Activated gamma-delta T cell treated with anti-CD3 and anti-CD28 coated beads, Interleukin-2, amount 50 U/mL, for 16 hours (primary cell): ENCODE results near the gene OST4.
"Not testable (repeated sequence)": the region's sequence is repeated elsewhere in the genome, so short reads cannot be mapped to it uniquely, and the experiment has no call there.

Experiments
- DNase-seq: peaks from one replicate; pipeline ENCODE4 v3.0.0-alpha.2; 2020; ENCODE audit warnings: low read depth

OST4 gene

DNA sequence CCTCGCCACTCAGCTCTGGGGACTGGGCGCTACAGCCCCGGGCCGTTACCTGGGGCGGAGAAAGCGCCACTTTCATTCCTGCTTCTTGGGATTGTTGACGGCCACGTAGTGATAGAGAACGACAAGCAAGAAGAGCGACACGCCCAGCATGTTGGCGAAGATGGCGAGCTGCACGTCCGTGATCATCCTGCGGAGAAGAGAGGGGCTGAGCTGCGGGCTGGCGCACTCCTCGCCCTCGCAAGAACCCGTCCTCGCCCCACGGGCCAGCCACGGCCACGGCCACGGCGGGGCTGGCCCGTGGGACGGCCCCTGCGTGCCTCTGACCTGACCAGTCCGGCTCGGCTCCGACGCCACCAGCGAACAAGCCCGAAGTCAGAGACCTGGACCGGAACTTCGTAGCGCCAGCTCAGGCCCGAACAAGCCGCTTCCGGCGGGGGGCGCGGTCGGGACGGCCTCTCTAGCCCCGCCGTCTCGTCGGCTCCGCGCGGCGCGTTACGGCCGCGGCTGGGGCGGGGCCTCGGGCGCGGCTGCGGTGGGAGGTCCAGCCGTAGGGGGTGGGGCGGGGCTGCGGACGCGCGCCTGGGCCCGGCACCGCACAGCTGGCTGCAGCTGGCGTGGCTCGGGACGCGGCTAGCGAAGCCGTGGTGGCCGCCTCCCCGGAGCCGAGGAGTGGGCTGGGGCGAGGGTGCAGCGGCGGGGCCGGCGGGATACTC lies at the start of gene OST4:
TSS of gene OST4 (minus strand) at position 378 of the 713 bp plus-strand sequence.
- DNase-seq = peak; percentile 82

DNA sequence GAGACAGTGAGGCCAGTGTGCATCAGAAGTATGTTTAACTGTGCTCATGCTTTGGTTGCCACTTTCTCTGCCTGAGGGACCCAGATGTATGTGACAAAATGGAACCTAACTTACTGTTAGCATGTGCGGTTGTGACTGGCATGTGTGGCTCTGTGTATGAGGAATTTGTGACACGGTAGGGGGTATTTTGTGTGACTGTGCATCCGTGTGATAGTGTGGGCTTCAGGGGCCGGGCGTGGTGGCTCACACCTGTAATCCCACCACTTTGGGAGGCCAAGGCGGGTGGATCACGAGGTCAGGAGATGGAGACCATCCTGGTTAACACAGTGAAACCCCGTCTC lies 47.8 kb upstream of the OST4 start:
- DNase-seq = not testable (repeated sequence)

DNA sequence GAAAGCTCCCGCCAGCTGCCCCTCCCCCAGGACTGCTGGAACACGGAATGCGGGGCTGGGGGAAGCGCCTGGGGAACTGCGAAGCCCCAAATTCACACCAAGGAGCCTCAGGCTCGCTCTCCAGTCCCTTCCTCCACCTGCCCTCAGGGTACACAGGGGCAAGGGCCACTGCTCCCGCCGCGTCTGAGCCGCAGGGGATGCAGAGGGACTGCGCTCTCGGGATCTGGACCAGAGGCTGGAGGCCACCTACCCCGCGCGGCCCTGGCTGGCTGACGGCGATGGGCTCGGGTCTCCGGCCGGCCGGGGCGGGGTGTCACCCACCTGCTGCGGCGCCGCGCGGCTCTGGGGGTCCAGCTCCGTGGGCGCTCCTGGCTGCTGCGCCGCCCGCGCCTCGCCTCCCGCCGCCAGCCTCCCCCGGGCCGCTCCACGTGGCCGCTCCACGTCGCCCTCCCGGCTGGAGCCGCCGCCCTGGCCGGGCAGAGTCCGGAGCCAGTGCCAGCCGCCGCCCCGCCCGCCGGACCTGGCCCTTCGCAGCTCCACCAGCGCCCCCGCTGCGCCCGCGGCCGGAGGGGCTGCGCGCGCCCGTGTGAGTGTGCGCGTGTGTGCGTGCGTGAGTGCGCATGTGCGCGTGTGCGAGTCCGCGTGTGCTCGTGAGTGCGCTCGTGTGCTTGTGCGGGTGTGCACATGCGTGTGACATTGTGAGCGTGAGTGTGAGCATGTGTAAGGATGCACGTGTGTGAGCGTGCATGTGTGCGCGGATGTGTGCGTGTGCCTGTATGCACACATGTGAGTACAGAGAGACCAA lies 47.3 kb upstream of the OST4 start, which contains the start of gene CGREF1:
TSS of gene CGREF1 (minus strand) at position 604 of the 805 bp plus-strand sequence. CDS start 14,762 bp downstream, outside the sequence.
- DNase-seq = no peak

DNA sequence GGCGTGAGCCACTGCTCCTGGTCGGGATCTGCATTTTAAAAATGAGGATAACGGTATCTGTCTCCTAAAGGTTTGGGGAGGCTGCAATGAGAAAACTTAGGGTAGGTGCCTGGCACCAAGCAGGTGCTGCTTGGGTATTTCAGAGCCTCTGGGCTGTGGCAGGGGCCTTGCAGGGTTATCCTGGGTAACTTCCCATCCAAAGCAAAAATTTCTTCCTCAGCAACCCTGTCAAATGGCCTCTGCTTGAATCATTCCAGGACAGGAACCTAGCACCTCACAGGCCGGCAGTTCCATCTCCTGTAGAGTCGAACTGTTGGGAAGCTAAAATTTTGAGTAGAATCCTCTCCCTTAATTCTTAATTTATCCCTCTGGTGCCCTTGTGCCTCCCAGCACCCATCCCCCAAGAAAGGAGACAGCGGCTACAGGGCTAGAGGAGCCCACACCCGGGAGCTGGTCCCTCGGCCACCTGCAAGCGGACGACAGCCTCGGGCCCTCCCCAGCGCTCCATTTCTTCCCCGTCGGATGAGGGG lies 46.6 kb upstream of the OST4 start:
- no peak for DNase-seq

DNA sequence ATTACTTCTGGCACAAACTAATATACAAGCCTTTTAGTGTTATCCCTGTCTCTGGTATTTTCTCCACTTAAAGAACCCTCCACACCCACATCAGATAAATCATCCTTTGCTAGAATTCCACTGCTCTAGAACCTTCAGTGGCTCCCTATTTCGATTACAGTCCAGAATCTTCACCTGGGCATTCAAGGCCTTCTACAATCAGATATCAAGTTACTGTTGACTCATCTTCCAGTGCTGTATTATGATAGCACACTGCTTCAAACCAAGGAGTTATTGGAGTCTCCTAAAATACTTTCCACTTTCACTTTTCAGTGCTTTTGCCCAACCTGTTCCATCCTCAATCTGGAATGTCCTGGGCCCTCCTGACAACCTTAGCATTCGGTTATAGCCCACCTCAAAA lies 44.1 kb upstream of the OST4 start:
- DNase-seq = no peak

DNA sequence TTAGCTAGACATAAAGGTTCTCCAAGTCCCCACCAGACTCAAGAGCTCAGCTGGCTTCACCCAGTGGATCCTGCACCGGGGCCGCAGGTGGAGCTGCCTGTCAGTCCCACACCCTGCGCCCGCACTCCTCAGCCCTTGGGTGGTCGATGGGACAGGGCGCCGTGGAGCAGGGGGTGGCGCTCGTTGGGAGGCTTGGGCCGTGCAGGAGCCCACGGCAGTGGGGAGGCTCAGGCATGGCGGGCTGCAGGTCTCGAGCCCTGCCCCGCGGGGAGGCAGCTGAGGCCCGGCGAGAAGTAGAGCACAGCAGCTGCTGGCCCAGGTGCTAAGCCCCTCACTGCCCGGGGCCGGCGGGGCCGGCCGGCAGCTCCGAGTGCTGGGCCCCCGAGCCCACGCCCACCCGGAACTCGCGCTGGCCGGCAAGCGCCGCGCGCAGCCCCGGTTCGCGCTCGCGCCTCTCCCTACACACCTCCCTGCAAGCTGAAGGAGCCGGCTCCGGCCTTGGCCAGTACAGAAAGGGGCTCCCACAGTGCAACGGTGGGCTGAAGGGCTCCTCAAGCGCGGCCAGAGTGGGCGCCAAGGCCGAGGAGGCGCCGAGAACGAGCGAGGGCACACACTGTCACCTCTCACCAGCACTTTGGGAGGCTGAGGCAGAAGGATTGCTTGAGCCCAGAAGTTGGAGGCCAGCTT lies 40.1 kb upstream of the OST4 start:
- DNase-seq = not testable (repeated sequence)

DNA sequence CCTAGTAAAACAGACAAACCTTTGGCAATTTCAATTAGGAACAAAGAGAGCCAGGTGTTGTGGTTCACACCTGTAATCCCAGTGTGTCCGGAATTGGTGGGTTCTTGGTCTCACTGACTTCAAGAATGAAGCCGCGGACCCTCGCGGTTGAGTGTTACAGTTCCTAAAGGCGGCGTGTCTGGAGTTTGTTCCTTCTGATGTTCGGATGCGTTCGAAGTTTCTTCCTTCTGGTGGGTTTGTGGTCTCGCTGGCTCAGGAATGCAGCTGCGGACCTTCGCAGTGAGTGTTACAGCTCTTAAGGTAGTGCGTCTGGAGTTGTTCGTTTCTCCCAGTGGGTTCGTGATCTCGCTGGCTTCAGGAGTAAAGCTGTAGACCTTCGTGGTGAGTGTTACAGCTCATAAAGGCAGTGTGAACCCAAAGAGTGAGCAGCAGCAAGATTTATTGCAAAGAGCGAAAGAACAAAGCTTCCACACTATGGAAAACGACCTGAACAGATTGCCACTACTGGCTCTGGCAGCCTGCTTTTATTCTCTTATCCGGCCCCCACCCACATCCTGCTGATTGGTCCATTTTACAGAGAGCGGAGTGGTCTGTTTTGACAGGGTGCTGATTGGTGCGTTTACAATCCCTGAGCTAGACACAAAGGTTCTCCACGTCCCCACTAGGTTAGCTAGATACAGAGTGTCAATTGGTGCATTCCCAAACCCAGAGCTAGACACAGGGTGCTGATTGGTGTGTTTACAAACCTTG lies 39.3 kb upstream of the OST4 start:
- DNase-seq = not testable (repeated sequence)

DNA sequence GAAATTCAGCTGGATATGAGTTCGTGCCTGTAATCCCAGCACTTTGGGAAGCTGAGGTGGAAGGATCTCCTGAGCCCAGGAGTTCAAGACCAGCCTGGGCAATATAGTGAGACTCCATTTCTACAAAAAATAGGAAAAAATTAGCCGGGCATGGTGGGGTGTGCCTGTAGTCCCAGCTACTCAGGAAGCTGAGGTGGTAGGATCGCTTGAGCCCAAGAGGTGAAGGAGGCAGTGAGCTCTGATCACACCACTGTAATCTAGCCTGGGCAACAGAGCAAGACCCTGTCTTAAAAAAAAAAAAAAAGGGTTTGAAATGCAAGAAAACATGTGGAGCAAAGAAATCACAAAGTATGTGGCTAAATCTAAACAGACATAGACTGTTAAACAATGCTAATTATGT lies 37.6 kb upstream of the OST4 start:
- no peak for DNase-seq

DNA sequence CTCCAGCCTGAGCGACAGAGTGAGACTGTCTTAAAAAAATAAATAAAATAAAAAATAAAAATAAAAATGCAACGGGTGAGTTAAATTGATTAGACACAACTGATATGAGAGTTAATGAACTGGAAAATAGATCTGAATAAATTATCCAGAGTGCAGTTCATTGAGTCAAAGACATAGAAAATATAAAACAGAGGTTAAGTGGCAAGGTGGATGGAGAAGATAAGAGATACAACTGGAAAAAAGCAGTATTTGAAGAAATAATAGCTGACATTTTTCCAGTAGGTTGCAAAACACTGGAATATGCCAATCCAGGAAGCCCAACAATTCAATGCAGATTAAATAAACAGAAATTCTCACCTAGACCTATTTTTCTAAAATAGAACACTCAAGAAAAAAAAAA lies 36.8 kb upstream of the OST4 start:
- no peak for DNase-seq

DNA sequence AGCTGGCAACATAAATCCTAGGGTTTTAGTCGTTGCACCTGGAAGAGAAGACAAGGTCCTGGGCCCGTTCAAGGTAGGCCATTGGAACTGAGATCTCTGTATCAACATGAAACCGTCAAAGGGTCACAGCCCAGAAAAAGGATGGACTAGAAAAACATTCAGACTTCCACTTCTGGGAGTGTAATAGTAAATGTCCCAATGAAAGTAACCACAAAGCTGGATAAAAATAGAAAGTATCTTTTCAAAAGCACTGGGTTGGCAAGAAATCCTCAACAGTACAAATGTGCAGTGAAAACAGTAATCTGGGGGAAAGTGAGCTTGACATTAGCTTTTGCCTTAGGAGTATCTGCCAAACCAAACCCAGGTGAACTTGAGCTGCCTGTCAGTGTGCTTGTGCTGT lies 34.5 kb upstream of the OST4 start:
- no peak for DNase-seq

DNA sequence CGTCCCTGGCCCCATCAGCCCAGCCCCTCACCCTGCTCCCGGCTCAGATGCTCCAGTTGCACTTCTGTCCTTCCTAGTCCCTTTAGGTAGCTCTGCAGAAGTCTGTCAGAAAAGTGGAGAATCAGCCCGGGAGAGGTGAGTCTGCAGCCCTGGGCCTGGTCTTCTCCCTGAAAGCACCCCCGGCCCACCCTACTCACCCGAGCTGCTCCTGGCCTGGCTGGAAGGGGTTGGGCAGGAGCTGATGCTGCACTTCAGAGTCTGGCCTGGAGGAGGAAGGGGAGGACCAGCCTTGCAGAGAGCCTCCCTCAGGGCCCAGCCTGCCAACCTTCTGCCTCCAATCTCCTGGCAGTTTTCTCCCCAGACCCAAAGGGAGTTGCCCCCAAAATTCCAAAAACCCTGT lies 30.9 kb upstream of the OST4 start:
- no peak for DNase-seq

DNA sequence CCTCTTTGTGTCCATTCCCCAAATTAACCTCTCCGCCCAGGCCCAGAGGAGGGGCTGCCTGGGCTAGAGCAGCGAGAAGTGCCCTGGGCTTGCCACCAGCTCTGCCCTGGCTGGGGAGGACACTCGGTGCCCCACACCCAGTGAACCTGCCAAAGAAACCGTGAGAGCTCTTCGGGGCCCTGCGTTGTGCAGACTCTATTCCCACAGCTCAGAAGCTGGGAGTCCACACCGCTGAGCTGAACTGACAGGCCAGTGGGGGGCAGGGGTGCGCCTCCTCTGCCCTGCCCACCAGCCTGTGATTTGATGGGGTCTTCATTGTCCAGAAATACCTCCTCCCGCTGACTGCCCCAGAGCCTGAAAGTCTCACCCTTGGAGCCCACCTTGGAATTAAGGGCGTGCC lies 28.6 kb upstream of the OST4 start:
- DNase-seq = no peak

DNA sequence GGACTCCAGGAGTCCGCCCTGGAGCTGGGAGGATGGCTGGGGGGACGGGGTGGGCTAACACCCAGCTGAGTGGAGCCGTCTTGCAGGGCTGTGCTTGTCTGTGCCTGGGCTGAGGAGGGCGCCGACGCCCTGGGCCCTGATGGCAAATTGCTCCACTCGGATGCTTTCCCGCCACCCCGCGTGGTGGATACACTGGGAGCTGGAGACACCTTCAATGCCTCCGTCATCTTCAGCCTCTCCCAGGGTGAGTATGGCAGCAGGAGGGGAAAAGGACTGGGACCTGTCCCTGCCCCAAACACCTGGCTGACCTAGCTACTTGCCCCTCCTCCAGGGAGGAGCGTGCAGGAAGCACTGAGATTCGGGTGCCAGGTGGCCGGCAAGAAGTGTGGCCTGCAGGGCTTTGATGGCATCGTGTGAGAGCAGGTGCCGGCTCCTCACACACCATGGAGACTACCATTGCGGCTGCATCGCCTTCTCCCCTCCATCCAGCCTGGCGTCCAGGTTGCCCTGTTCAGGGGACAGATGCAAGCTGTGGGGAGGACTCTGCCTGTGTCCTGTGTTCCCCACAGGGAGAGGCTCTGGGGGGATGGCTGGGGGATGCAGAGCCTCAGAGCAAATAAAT lies 28.0 kb upstream of the OST4 start:
- DNase-seq = no peak

DNA sequence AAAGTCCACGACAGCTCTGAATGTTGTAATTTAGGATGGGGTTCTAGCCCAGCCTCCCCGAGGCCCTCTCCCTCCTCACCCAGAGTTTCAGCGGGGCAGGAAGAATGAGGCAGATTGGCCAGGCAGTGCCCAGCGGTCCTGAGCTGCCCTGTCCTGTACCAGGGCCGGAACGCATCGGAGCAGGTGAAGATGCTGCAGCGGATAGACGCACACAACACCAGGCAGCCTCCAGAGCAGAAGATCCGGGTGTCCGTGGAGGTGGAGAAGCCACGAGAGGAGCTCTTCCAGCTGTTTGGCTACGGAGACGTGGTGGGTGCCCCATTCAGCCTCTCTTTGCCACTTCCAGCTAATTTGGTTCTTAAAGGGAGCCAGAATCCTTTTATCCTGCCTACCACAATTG lies 25.9 kb upstream of the OST4 start:
- no peak for DNase-seq

DNA sequence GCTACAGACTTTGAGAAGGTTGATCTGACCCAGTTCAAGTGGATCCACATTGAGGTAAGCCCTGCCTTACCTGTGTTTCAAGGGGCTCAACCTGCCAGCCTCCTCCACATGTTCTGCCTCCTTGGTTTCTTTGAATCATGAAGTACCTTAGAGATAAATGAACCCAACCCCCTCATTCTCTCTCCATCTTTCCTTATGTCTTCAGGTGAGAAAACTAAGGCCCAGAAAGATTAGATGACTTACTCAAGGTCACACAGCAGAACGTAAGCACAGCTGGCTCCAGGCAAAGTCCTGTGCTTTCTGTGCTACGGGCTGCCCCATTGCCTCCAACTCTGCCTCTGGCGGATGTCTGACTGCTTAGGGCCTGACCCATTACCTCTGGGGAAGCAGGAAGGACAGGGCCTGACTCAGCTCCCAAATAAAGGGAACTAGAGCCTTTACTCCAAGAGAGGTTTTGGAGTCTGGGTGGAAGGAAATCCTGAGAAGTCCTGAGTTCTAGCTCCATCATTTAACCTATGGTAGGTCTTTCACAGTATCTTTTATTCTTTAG lies 25.4 kb upstream of the OST4 start:
- no peak for DNase-seq

DNA sequence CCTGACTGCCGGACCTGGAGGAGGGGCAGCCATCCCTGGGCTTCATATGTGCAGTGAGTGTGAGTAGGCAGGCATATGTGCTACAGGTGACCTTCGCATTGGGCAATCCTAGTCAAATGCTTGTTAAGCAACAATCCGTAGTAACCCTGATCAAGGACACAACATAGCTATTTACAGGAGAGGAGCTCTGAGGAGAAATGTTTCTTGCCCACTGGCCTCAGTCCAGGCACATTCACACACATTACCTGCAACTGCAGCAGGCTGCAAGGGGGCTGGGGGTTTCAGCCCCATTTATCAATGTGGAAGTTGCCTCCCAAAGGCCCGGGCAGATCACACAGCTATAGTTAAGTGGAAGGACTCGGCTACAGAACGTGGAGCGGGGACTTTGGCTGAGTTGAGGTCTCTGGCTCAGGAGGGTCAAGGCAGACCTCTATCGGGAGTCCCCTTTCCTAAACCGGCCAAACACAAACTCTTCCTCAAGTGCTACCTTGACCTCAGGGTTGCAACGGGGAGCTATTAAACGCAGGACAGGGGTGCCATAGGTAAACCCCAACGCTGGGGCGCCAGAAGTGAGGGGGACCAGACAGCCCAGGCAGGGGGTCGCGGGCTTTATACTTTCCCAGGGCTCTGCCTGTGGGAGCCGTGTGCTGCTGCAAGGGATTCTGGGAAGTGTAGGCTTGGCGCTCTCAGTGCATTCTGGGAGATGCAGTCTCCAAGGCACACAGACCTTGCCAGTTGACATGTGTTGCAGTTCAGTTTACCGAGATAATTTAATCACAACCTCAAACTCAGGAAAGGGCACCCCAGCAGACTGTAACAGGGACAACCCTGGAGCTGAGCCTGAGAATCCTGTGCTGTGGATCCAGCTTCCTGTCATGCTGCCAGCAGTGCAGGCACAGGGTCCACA lies 24.5 kb upstream of the OST4 start:
- DNase-seq = no peak

DNA sequence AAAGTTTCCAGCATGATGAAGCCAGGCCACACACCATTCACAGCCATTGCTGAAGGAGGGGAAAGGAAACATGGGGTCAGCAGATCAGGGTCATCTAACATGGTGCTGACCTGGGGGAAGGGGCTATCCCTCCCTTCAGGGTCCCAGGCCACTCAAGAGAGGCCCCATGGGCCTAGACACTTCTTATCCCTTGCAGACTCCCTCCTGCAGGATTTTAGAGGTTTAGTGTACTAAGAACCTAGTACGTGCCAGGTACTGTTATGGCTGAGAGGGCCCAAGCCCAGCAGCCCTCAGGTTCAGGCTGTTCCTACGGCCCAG lies 23.9 kb upstream of the OST4 start:
- no peak for DNase-seq

DNA sequence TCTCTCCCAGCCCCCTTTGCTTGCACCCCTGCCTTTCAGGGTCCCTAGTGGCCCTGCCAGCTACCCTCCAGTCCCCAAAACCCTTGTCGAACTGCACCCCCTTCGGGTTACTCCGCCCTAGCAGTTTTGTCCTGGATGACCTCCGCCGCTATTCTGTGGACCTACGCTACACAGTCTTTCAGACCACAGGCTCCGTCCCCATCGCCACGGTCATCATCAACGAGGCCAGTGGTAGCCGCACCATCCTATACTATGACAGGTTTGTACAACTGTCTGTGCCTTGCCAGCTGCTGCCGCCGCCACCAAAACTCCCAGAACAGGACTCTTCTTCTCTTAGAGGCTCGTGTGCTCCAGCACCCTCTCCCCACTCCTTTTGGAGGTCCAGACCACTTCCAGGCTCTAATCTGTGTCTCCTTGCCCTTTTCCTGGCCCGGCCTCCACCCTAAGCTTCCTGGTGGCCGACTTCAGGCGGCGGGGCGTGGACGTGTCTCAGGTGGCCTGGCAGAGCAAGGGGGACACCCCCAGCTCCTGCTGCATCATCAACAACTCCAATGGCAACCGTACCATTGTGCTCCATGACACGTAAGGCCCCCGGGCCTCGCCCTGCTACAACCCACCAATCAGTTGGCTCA lies 23.0 kb upstream of the OST4 start:
- no peak for DNase-seq

DNA sequence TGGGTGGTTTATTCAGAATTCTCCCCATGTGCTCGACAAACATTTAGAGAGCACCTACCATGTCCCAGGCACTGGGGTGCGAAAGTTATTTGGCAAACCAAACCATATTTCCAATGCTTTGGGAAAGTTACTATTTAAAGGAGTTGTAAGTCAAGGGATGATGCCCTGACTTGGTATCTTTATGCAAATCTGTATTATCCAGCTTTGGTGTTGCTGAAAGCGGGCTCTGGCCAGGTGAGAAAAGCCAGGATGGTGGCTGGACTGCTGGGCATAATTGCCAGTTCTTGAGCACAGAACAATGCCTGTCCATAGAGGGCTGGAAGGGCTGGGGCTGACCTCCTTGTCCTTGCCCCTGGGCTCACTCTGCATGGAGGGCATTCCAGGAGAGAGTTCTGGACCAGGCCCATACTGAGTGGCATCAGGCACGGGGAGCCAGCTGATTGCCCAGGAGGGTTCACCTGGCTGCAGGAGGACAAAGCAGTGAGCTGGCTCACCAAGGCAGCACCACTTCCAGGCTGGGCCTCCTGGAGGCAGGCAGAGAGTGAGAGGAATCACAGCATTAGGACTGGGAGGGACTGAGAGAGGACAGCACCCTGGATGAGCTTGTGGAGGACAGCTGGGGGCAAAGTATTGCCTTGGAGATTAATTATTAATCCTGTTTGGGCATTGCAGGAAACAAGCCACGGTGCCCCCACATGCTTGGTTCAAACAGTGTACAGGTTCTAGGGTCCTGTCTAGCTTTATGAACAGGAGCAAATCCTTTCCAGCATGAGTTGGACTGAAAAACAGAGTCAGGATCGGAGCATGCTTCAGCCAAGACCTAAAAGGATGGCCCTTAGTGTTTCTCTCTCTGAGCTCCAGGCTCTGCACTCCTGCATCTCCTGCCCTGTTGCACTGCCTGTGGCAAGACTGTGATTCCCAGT lies 22.2 kb upstream of the OST4 start:
- DNase-seq = no peak
